Pancreas (tissue), 8 donors: Measurements from ENCODE around the gene GHITM. TPM values are rescaled to one million over a fixed set of nuclear protein-coding genes. Genes with fewer than 3 reads are reported as not detected.

Experiments used
- polyA plus RNA-seq, 2 donors: library from polyadenylated mRNA; stranded (reverse); fragments of 200-250 nt; gene quantifications; one replicate each; pipeline ENCODE4 v1.2.3, GENCODE V29; 2013
- total RNA-seq, 6 donors: library from RNA; stranded (reverse); fragmentation: NEBNext Ultra II Directional in 4 of 6; extraction: Animal tissue kit (Norgen Biotek cat#: 25700) in 4 of 6; gene quantifications; one replicate each; pipeline versions ENCODE4 v1.2.1 to v1.2.4, GENCODE V29; 2021 to 2023
- donor health status: healthy with polysubstance abuse.
- donor health status: DM: no; HTN: no; CAD: no; lungs with moderate emphysema.
- donor health status: DM: no; HTN: no; CAD: no.
- donor health status: Bipolar disorder and iron deficiency.
- donor health status: DM: yes; HTN: yes; CAD: no.
- donor health status: DM: no; HTN: no; CAD: no.
- donor health status: DM: no; HTN: no; CAD: no.
- donor health status: DM: yes; HTN: yes; CAD: no.

Gene GHITM
- total and polyA plus RNA-seq, 8 donors: 31.1 to 68.5 (median 49.5) TPM

Other genes with a start within 250 kb of the GHITM start
- under 1 TPM in 1 of 6 donors, not detected in 5; 0.32 TPM for gene GPR15LG, start 34.3 kb downstream of the GHITM start, total RNA-seq
- under 1 TPM; 0.09 to 0.23 TPM for gene GPR15LG, start 34.3 kb downstream of the GHITM start, polyA plus RNA-seq
- gene CDHR1, start 55.0 kb downstream of the GHITM start, total RNA-seq: under 1 TPM in 5 of 6 donors, not detected in 1; 0.03 to 0.50 (median 0.32) TPM
- gene CDHR1, start 55.0 kb downstream of the GHITM start, polyA plus RNA-seq: under 1 TPM; 0.72 to 0.77 TPM
- gene LRIT2, start 86.0 kb downstream of the GHITM start, total RNA-seq: not detected
- gene LRIT2, start 86.0 kb downstream of the GHITM start, polyA plus RNA-seq: not detected
- gene LRIT1, start 102.0 kb downstream of the GHITM start, total RNA-seq: not detected
- gene LRIT1, start 102.0 kb downstream of the GHITM start, polyA plus RNA-seq: not detected
- not detected for gene RGR, start 105.5 kb downstream of the GHITM start, total RNA-seq
- gene RGR, start 105.5 kb downstream of the GHITM start, polyA plus RNA-seq: not detected
- gene CCSER2, start 189.1 kb downstream of the GHITM start, total RNA-seq: 10 to 100 TPM; 17.5 to 25.6 (median 22.5) TPM
- 1 to 10 TPM; 3.5 to 6.0 TPM for gene CCSER2, start 189.1 kb downstream of the GHITM start, polyA plus RNA-seq